Osteoblast (primary cell): ENCODE data around the gene VWA5A. TPM values are rescaled to one million over a fixed set of nuclear protein-coding genes. Genes with fewer than 3 reads are reported as not detected.

Experiments
- DNase-seq: peaks from one replicate; pipeline ENCODE4 v3.0.0; 2011; ENCODE audit warnings: low spot score, mixed read lengths; ENCODE audit not compliant: insufficient read length; ENCODE audit errors: missing footprints
- H2AFZ ChIP-seq: 2 replicates; pipeline ENCODE4 v1.6.0; 2011; ENCODE audit warnings: mild to moderate bottlenecking, low read length
- H3K27ac ChIP-seq: 2 replicates; pipeline ENCODE4 v1.5.1; 2011; ENCODE audit warnings: mild to moderate bottlenecking, low read depth, low read length, moderate library complexity
- H3K27me3 ChIP-seq: 2 replicates; pipeline ENCODE4 v1.6.0; 2012; ENCODE audit warnings: mild to moderate bottlenecking, control low read depth, inconsistent platforms, low read length, moderate library complexity; ENCODE audit not compliant: insufficient read depth
- H3K36me3 ChIP-seq: 2 replicates; pipeline ENCODE4 v1.5.1; 2011; ENCODE audit warnings: mild to moderate bottlenecking, low read length, control low read depth, moderate library complexity; ENCODE audit not compliant: insufficient read depth
- H3K4me1 ChIP-seq: 2 replicates; pipeline ENCODE4 v1.5.1; 2011; ENCODE audit warnings: mild to moderate bottlenecking, low read length, control low read depth, moderate library complexity; ENCODE audit not compliant: insufficient read depth
- H3K4me2 ChIP-seq: 2 replicates; pipeline ENCODE4 v1.6.0; 2011; ENCODE audit warnings: mild to moderate bottlenecking, low read length; ENCODE audit not compliant: insufficient read depth
- H3K4me3 ChIP-seq: fragments of 200-600 bp; sonication (generic); 3 replicates; pipeline ENCODE4 v1.5.1; 2012; ENCODE audit warnings: mild to moderate bottlenecking, low read length, inconsistent platforms; ENCODE audit not compliant: insufficient read depth
- H3K79me2 ChIP-seq: 2 replicates; pipeline ENCODE4 v1.6.0; 2012; ENCODE audit warnings: mild to moderate bottlenecking, low read length, control low read depth, inconsistent platforms; ENCODE audit not compliant: insufficient read depth
- H3K9me3 ChIP-seq: 2 replicates; pipeline ENCODE4 v1.5.1; 2011; ENCODE audit warnings: low read depth, low read length, control low read depth
- H4K20me1 ChIP-seq: 2 replicates; pipeline ENCODE4 v1.6.0; 2012; ENCODE audit warnings: mild to moderate bottlenecking, low read length, control low read depth; ENCODE audit not compliant: insufficient read depth
- total RNA-seq: library from RNA; depleted of rRNA; stranded (reverse); fragments of >200 nt; gene quantifications from 2 replicates; pipeline ENCODE4 v1.2.3, GENCODE V29; 2012
- TF ChIP-seq, protein P1 (sequence below): IDR thresholded peaks from 2 replicates; pipeline ENCODE4 v1.5.1; 2011; ENCODE audit warnings: mild to moderate bottlenecking, low read depth, low read length, moderate library complexity; ENCODE audit errors: extremely low read depth

The VWA5A gene
- total RNA-seq, 1 donor: 12.3 TPM

- Histone ChIP-seq H3K9me3 (no peaks in the 10 kb centered on the region), H3K4me3 (no peak overlapping the region), H3K27me3 (no peaks in the 10 kb centered on the region), H3K27ac (no peak overlapping the region), H4K20me1 (no peaks in the 10 kb centered on the region), H3K79me2 (no peaks in the 10 kb centered on the region), H3K36me3 (no peaks in the 10 kb centered on the region), H3K4me1 (no peaks in the 10 kb centered on the region), H3K4me2 (no peak overlapping the region), H2AFZ (no peak overlapping the region)
- DNase-seq: no peak
- TF ChIP-seq, protein P1, sequence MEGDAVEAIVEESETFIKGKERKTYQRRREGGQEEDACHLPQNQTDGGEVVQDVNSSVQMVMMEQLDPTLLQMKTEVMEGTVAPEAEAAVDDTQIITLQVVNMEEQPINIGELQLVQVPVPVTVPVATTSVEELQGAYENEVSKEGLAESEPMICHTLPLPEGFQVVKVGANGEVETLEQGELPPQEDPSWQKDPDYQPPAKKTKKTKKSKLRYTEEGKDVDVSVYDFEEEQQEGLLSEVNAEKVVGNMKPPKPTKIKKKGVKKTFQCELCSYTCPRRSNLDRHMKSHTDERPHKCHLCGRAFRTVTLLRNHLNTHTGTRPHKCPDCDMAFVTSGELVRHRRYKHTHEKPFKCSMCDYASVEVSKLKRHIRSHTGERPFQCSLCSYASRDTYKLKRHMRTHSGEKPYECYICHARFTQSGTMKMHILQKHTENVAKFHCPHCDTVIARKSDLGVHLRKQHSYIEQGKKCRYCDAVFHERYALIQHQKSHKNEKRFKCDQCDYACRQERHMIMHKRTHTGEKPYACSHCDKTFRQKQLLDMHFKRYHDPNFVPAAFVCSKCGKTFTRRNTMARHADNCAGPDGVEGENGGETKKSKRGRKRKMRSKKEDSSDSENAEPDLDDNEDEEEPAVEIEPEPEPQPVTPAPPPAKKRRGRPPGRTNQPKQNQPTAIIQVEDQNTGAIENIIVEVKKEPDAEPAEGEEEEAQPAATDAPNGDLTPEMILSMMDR: no peak
Observed at GRCh38 chr11:124176925-124177715, 61.9 kb downstream of the VWA5A start.

- TF ChIP-seq, protein P1: no peak
- no peak overlapping the region for H3K4me3 ChIP-seq
- H3K36me3 ChIP-seq: no peaks in the 10 kb centered on the region
- H3K27ac ChIP-seq: no peak overlapping the region
- no peak for DNase-seq
- no peak overlapping the region for H2AFZ ChIP-seq
- H3K9me3 ChIP-seq: no peaks in the 10 kb centered on the region
- no peaks in the 10 kb centered on the region for H3K27me3 ChIP-seq
- no peak overlapping the region for H3K4me2 ChIP-seq
- no peaks in the 10 kb centered on the region for H3K4me1 ChIP-seq
- H3K79me2 ChIP-seq: no peaks in the 10 kb centered on the region
- H4K20me1 ChIP-seq: no peaks in the 10 kb centered on the region
Observed at GRCh38 chr11:124179310-124179709, 64.1 kb downstream of the VWA5A start.

GRCh38 chr11:124183068-124183467, 67.8 kb downstream of the VWA5A start, which contains the start of gene OR10D3:
Gene OR10D3 (plus strand): TSS chr11:124183345. CDS start chr11:124185270, 1,925 bp downstream.
- Histone ChIP-seq H3K4me1 (no peaks in the 10 kb centered on the region), H4K20me1 (no peaks in the 10 kb centered on the region), H3K79me2 (no peaks in the 10 kb centered on the region), H3K27me3 (no peaks in the 10 kb centered on the region), H3K4me3 (no peak within 1 kb of the TSS), H3K27ac (no peak within 1 kb of the TSS), H2AFZ (no peak within 1 kb of the TSS), H3K36me3 (no peaks in the 10 kb centered on the region), H3K4me2 (no peak within 1 kb of the TSS), H3K9me3 (no peaks in the 10 kb centered on the region)
- DNase-seq: no peak
- TF ChIP-seq, protein P1: no peak

DNA sequence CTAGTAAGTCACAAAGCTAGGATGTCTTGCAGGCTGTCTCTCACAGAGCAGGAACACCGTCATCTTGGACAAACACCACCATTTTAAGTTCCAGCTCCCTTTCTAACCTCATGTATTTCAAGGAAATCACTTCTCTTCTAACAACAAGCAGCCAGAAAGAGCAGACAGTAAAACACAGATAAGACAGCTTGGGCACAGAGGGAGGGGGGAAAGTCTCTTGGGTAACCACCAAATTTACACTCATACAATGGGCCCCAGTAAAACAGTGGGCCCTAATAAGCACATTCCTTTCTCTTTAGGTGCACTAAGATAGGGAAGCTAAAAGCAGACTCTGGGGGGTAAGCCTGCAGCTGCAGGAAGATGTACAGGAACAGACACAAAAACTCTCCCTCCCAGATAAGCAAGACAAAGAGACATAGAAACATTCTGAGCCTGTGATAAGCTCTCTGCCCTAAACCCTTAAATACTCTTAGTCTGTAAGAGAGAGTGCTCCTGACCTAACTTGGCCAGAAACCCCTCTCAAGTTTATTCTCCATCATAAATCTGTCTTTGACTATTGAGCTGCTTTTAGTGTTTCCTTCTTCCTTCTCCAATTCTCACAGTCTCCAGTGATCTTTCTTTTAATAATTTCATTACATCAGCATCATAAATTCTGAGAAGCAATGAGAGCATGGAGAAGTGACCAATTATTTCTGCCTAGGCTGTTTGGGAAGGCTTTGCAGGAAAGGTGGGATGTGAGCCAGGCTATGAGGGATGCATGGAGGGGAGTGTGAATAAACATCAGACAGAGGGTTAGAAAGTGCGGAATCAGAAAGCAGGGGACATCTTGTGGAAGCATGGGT, 75.3 kb downstream of the VWA5A start:
- Histone ChIP-seq H4K20me1 (no peaks in the 10 kb centered on the region), H3K9me3 (no peaks in the 10 kb centered on the region), H3K27me3 (no peaks in the 10 kb centered on the region), H3K4me2 (no peak overlapping the region), H3K79me2 (no peaks in the 10 kb centered on the region), H3K4me1 (no peaks in the 10 kb centered on the region), H3K36me3 (no peaks in the 10 kb centered on the region), H2AFZ (no peak overlapping the region), H3K27ac (no peak overlapping the region), H3K4me3 (no peak overlapping the region)
- no peak for DNase-seq
- TF ChIP-seq, protein P1: no peak
